ENCODE measurements around the gene TIAM1.

Gene TIAM1

DNA sequence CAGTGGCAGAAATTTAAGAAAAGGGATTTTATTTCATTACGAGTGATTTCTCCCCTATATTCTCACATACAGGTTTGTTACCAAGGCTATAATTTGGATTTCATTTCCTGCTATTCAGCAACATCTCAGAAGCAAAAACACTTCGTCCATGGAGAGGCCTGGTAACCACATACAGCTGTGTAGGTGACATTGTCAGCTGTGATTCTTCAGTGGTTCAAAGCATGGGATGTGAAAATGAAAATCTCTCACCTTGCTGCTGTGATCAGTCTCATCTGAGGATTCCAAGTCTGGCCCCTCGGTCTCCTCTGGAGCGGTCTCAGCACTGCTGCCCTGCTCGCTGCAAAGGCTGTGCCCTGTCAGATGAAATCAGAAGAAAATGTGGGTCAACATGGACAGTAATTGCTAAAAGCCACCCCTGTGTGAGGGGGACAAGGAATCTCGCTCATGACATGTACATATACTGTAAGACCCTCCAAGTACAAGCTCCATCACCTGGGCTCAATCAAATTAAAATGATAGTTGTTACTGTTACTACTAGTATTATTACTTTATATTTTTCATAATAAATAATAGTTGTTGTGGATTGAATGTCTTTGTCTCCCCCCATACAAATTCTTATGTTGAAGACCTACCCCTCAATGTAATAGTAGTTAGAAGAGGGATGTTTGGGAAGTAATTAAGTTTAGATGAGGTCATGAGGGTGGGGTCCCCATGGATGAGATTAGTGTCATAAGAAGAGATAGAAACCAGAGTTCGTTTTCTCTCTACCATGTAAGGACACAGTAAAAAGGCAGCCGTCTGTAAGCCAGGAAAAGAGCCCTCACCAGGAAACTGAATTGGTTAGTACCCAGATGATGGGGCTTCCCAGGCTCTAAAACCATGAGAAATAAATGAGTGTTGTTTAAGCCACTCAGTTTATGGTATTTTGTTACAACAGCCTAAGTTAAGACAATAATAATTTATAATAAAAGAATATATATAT is 179.1 kb downstream of the TIAM1 start:
- no peak for DNase-seq (ENCODE audit: low spot score)

DNA sequence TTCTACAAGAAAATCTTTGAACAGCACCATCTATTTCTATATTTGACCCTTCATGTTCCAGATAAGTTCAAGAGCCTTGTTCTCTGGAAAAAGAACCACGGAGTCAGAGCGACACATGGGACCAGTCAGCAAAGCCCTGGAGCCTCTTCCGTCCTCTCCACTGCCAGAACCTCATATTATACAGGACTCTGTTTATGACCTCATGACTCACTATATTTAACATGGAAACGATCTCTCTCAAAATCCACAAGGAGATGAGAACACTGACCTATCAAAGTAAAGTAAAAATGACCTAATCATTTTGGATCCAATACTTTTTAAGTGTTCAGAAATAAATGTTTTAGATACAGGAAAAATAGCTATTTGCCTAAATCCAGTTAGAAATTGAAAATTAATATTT is 181.2 kb downstream of the TIAM1 start:
- no peak for DNase-seq (ENCODE audit: low spot score)

- no peak for DNase-seq (ENCODE audit: low spot score)
Measured at GRCh38 chr21:31162079-31162699, 181.9 kb downstream of the TIAM1 start.

GRCh38 chr21:31161157-31161556 is 182.9 kb downstream of the TIAM1 start:
- no peak for DNase-seq (ENCODE audit: low spot score)

DNA sequence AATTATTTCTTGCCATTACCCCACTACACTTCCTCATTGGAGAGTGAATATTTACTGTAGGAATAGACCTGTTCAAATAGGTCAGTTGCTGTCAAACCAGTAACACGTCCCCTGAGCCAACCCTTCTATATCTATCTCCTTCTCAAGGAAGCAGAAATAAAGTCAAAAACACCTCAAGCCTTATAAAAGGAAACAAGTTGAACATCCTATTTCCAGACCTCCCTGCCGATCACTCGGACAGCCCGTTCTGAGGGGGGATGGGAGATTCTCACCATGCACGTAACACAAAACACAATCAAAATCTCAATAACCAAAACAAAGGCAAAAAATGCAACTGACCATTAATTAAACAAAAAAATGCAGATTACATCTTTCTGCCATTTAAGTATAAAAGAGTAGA is 184.3 kb downstream of the TIAM1 start:
- DNase-seq (ENCODE audit: low spot score), result no peak

GRCh38 chr21:31158789-31159581 is 185.1 kb downstream of the TIAM1 start:
- no peak for DNase-seq (ENCODE audit: low spot score)

DNA sequence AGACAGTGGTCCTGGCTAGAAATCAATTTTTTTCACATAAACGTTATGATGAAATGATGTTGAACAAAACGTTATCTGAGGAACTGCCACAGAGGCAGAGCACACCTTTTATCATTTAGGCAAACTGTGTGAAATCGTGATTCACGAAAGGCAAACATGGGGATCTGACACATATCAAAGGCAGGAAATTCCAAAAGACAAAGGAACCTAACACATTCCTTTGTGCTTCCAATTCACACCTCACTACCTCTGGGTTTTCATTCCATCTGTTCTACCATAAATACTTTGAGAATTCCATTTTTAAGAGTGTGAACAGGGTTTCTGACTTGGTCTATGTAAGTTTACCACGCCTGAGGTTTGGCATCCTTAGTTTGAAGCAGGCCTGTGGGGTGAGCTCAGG is 186.3 kb downstream of the TIAM1 start:
- DNase-seq (ENCODE audit: low spot score), result no peak

DNA sequence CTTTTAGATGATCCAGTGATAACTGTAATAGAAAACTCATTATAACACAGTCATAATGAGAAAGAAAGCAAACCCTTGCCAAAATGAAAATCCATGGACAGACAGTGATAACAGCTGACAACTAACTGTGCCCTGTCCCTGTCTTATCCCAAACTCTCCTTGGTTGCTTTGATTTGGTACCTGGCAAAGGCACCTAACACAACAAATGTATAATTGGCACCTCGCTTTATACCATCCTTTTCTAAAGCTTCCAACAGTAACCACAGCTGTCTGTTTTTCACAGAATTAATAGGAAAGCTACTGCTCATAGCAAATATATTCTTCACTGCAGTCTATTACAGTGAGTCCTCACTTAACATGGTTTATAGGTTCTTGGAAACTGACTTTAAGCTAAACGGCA is 187.4 kb downstream of the TIAM1 start:
- no peak for DNase-seq (ENCODE audit: low spot score)

DNA sequence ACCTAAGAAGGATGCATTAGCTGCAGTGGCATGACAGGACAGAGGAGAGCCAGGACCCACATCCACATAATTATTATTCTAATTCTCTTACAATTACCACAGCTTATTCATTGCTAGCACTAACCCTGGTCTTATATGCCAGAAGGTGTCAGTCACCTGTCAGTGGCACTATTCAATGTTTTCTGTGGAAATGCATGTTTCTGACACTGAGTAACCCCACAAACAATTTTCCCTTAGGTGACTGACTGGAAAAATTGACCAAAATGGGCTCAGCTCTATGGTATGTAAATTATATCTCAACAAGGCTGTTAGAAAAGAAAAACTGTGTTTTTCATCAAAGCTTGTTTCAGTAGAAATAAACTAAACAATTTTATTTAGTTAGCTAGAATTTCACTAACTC is 187.9 kb downstream of the TIAM1 start:
- DNase-seq (ENCODE audit: low spot score), result no peak

GRCh38 chr21:31151156-31152045 is 192.7 kb downstream of the TIAM1 start:
- no peak for DNase-seq (ENCODE audit: low spot score)

GRCh38 chr21:31145274-31145673 is 198.8 kb downstream of the TIAM1 start:
- DNase-seq (ENCODE audit: low spot score), result no peak

DNA sequence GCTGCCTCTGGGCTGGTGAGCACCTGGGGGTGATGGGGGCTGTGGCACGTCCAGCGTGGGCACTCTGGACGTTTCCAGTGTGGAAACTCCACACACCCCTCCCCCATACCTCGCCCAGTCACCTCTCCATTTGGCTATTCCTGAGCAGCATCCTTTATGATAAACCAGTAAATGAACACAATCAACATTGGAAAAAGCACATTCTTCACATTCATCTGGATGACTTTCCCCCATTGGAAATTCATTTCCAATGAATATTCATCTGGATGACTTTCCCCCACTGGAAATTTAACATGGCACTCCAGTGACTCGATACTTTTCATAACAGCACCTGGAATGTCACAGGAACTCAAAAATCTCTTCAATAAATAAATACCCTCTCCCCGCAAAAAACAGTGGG is 201.0 kb downstream of the TIAM1 start:
- no peak for DNase-seq (ENCODE audit: low spot score)

DNA sequence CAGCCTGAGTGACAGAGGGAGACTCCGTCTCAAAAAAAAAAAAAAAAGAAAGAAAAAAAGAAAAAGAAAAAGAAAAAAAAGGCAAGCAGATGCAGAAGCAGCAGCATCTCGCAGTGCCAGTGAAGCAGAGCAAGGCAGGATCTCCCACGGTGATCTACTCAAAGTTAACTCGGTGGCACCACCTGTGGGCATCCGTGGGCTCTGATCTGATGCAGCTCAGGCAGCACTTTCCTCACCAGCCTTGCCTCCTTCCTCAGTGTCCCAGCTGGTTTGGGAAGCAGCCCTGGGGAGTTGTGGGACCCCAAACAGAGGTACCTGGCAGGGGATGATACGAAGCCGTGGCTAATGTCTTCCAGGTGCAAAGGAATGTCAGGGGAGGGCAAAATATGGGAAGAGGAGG is 201.5 kb downstream of the TIAM1 start:
- DNase-seq (ENCODE audit: low spot score), result no peak

GRCh38 chr21:31141389-31142000 is 202.6 kb downstream of the TIAM1 start:
- DNase-seq (ENCODE audit: low spot score), result no peak

- DNase-seq (ENCODE audit: low spot score), result no peak
Measured at GRCh38 chr21:31140676-31141075, 203.4 kb downstream of the TIAM1 start.

DNA sequence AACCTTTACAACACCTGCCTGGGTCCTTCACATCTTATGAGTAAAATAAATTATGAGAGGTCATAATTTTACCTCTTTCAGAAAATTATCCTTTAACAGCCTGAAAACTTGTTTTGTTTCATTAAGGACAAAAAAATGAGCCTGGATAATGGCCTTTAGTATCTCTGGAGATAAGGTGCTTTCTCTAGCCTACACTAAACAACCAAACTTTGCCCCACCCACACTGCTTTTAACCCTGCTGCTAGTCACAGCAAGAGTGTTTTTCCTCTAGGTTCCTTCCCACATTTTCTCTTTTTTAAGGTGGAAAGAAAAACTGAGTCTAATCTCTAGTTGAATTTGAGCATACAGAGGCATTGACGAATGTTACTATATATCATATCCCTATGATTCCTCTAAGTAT is 204.0 kb downstream of the TIAM1 start:
- no peak for DNase-seq (ENCODE audit: low spot score)

DNA sequence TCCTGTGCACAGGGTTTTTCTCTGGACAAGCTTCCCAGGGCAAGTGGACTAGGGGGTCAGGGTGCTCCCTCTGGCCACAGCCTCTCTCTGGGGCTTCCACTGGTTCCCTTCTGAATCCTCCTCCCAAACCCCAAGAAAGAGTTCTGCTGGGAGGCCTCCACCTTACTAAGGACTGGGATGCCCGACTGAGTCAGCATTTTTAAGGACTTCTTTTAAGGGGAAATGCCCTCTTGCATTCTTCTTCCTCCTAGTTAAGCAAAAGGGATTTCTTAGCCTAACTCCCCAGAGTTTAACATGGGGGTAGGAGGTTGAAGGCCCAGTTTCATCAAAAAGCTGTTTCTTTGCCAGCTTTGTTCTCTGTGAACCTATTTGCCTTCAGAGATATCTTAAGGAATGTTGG is 206.1 kb downstream of the TIAM1 start:
- DNase-seq (ENCODE audit: low spot score), result no peak

- no peak for DNase-seq (ENCODE audit: low spot score)
Measured at GRCh38 chr21:31136891-31137290, 207.2 kb downstream of the TIAM1 start.

- no peak for DNase-seq (ENCODE audit: low spot score)
Measured at GRCh38 chr21:31135531-31136184, 208.4 kb downstream of the TIAM1 start.

GRCh38 chr21:31133243-31133830 is 210.7 kb downstream of the TIAM1 start:
- DNase-seq (ENCODE audit: low spot score), result no peak
